Activated CD4-positive, alpha-beta T cell treated with anti-CD3 and anti-CD28 coated beads, Interleukin-2, amount 10 ng/mL, durations not matched to agents 7 days and 5 days (primary cell): ENCODE data around the gene FARS2. TPM values are rescaled to one million over a fixed set of nuclear protein-coding genes. Genes with fewer than 3 reads are reported as not detected.

Experiments used
- CTCF ChIA-PET: fragments of 350-600 bp; sonication (Branson Sonifier 250); formaldehyde crosslinking; loops from one replicate; lab custom pipeline; 2021; ENCODE audit warnings: antibody characterized with exemption; lab: Charles Lee
- POLR2A ChIA-PET: fragments of 350-600 bp; sonication (Branson Sonifier 250); formaldehyde crosslinking; loops from one replicate; lab custom pipeline; 2021; ENCODE audit warnings: antibody characterized with exemption; lab: Charles Lee
- DNase-seq: peaks from one replicate; pipeline ENCODE4 v3.0.0-alpha.2; 2020
- H3K27ac Mint-ChIP-seq: one replicate; pipeline ENCODE4 v1.8.0; 2021; ENCODE audit warnings: mild to moderate bottlenecking, moderate library complexity, mixed read lengths
- H3K27me3 Mint-ChIP-seq: one replicate; pipeline ENCODE4 v1.8.0; 2021; ENCODE audit warnings: mixed read lengths
- H3K36me3 Mint-ChIP-seq: one replicate; pipeline ENCODE4 v1.8.0; 2021; ENCODE audit warnings: low read depth, mixed read lengths
- H3K4me1 Mint-ChIP-seq: one replicate; pipeline ENCODE4 v1.8.0; 2021; ENCODE audit warnings: mixed read lengths
- H3K4me3 Mint-ChIP-seq: one replicate; pipeline ENCODE4 v1.8.0; 2021; ENCODE audit warnings: mild to moderate bottlenecking, moderate library complexity, mixed read lengths
- H3K9me3 Mint-ChIP-seq: one replicate; pipeline ENCODE4 v1.8.0; 2021; ENCODE audit warnings: mixed read lengths
- total RNA-seq, 2 experiments: library from RNA; stranded (reverse); gene quantifications; one replicate each; pipeline ENCODE4 v1.2.3, GENCODE V29; 2021

FARS2 gene
- total RNA-seq, 2 experiments from 2014 or later = 17.2 to 17.5 TPM

GRCh38 chr6:5767471-5767870 is 506.2 kb downstream of the FARS2 start:
- no peak overlapping the region for H3K4me3 Mint-ChIP-seq
- ChIA-PET POLR2A (no interaction called here), CTCF (no interaction called here)
- peaks cover 10% of the 10 kb centered on the region for H3K9me3 Mint-ChIP-seq
- H3K4me1 Mint-ChIP-seq = no peaks in the 10 kb centered on the region
- H3K36me3 Mint-ChIP-seq = peaks cover 8% of the 10 kb centered on the region
- no peak overlapping the region for H3K27ac Mint-ChIP-seq
- no peaks in the 10 kb centered on the region for H3K27me3 Mint-ChIP-seq
- no peak for DNase-seq

GRCh38 chr6:5771211-5771610 is 509.9 kb downstream of the FARS2 start:
- Mint-ChIP-seq H3K27ac (no peak overlapping the region), H3K9me3 (peaks cover 10% of the 10 kb centered on the region), H3K27me3 (no peaks in the 10 kb centered on the region), H3K36me3 (peaks cover 8% of the 10 kb centered on the region), H3K4me3 (no peak overlapping the region), H3K4me1 (no peaks in the 10 kb centered on the region)
- POLR2A ChIA-PET = no interaction called here
- DNase-seq = no peak
- CTCF ChIA-PET = no interaction called here

- POLR2A ChIA-PET = no interaction called here
- no peak for DNase-seq
- peaks cover 8% of the 10 kb centered on the region for H3K36me3 Mint-ChIP-seq
- H3K27me3 Mint-ChIP-seq = no peaks in the 10 kb centered on the region
- no peak overlapping the region for H3K27ac Mint-ChIP-seq
- CTCF ChIA-PET = interaction anchor here (0.6 kb wide), 1 partner anchor 34 kb away, joined by 3 read pairs; no protein-coding TSS in a partner anchor
- H3K9me3 Mint-ChIP-seq = peaks cover 10% of the 10 kb centered on the region
- no peak overlapping the region for H3K4me3 Mint-ChIP-seq
- H3K4me1 Mint-ChIP-seq = no peaks in the 10 kb centered on the region
Observed at GRCh38 chr6:5771759-5772390, 510.6 kb downstream of the FARS2 start.

GRCh38 chr6:5772408-5773120 is 511.3 kb downstream of the FARS2 start:
- POLR2A ChIA-PET = interaction anchor here (0.5 kb wide), 1 partner anchor 408 kb away, joined by 3 read pairs; no protein-coding TSS in a partner anchor

GRCh38 chr6:5776104-5776503 is 514.8 kb downstream of the FARS2 start:
- ChIA-PET CTCF (interaction anchor here (0.9 kb wide), 1 partner anchor 9 kb away, joined by 4 read pairs; no protein-coding TSS in a partner anchor), POLR2A (no interaction called here)
- DNase-seq = no peak
- Mint-ChIP-seq H3K27ac (no peak overlapping the region), H3K9me3 (no peaks in the 10 kb centered on the region), H3K4me3 (no peak overlapping the region), H3K36me3 (no peaks in the 10 kb centered on the region), H3K4me1 (no peaks in the 10 kb centered on the region), H3K27me3 (no peaks in the 10 kb centered on the region)

More at GRCh38 chr6:5772408-5773120, 511.3 kb downstream of the FARS2 start:
- Mint-ChIP-seq H3K4me1 (no peaks in the 10 kb centered on the region), H3K36me3 (peaks cover 6% of the 10 kb centered on the region), H3K9me3 (peaks cover 6% of the 10 kb centered on the region), H3K27me3 (no peaks in the 10 kb centered on the region), H3K27ac (no peak overlapping the region), H3K4me3 (no peak overlapping the region)
- CTCF ChIA-PET = no interaction called here
- no peak for DNase-seq

DNA sequence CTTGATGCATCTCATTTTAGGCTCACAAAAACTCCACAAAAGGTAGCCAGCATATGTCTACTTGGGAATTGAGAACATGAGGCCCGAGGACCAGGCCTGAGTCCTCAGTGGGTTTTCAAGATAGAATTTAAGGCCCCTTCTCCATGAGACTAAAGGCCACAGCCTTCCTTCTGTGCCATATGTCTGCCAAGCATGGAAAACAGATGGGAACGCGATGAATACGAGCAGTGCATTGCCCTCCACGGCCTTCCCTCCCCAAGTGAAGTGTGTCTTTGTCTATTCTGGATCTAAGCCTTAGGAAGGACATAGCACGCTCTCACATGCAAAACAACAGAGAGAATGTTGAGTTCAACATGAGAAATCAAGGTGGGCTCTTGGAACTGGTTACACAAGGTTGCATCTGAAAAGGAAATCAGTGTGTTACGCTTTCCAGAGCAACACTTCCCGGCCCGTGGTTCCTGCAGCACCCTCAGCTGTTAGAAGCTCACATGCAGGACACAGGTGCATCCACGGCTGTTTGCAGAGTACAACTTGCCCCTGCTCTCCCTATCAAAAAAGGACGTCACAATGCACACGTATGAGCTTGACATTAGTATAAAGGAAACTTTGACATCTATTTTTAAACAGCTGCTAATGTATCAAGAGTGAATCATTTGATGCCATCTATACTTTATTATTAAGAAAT is 515.5 kb downstream of the FARS2 start:
- no peaks in the 10 kb centered on the region for H3K4me1 Mint-ChIP-seq
- no peak overlapping the region for H3K4me3 Mint-ChIP-seq
- no peaks in the 10 kb centered on the region for H3K9me3 Mint-ChIP-seq
- no peaks in the 10 kb centered on the region for H3K36me3 Mint-ChIP-seq
- DNase-seq = no peak
- H3K27me3 Mint-ChIP-seq = no peaks in the 10 kb centered on the region
- H3K27ac Mint-ChIP-seq = no peak overlapping the region
- CTCF ChIA-PET = no interaction called here
- POLR2A ChIA-PET = no interaction called here

DNA sequence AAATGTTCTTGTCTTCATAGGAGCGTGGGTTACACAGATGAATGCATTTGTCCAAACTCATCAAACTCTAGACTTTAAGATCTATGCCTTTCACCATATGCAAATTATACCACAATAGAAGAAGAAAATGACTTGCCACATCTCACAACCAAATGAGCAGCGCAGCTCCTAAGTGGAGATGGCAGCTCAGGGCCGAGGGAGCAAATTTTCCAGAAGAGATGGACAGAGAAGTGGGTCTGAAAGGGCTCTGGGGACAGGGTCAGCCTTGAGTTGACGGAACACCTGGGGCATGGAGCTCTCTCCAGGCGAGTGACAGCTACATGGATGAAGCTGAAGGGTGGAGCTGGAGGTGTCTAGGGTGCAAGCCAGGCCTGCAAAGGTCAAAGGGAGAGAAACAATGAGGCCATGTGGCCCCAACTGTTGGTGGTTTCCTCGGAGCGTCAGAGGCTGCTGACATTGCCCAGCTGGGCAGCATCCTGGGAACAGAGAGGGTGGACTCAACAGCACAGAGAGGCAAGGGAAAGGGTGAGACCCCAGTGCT is 517.1 kb downstream of the FARS2 start:
- H3K27ac Mint-ChIP-seq = no peak overlapping the region
- no peak for DNase-seq
- H3K27me3 Mint-ChIP-seq = no peaks in the 10 kb centered on the region
- ChIA-PET POLR2A (no interaction called here), CTCF (interaction anchor here (0.5 to 1.1 kb wide), 3 partner anchors 13 to 1085 kb away, joined by 3 to 5 read pairs (median 3); no protein-coding TSS in a partner anchor)
- no peak overlapping the region for H3K4me3 Mint-ChIP-seq
- H3K4me1 Mint-ChIP-seq = no peaks in the 10 kb centered on the region
- H3K9me3 Mint-ChIP-seq = no peaks in the 10 kb centered on the region
- no peaks in the 10 kb centered on the region for H3K36me3 Mint-ChIP-seq

- H3K4me3 Mint-ChIP-seq = no peak overlapping the region
- H3K4me1 Mint-ChIP-seq = no peaks in the 10 kb centered on the region
- H3K36me3 Mint-ChIP-seq = no peaks in the 10 kb centered on the region
- no peaks in the 10 kb centered on the region for H3K27me3 Mint-ChIP-seq
- no peak for DNase-seq
- H3K27ac Mint-ChIP-seq = no peak overlapping the region
- ChIA-PET CTCF (interaction anchor here (0.5 to 1.1 kb wide), 3 partner anchors 12 to 1085 kb away, joined by 3 to 5 read pairs (median 3); no protein-coding TSS in a partner anchor), POLR2A (no interaction called here)
- no peaks in the 10 kb centered on the region for H3K9me3 Mint-ChIP-seq
Observed at GRCh38 chr6:5778906-5779305, 517.6 kb downstream of the FARS2 start.

DNA sequence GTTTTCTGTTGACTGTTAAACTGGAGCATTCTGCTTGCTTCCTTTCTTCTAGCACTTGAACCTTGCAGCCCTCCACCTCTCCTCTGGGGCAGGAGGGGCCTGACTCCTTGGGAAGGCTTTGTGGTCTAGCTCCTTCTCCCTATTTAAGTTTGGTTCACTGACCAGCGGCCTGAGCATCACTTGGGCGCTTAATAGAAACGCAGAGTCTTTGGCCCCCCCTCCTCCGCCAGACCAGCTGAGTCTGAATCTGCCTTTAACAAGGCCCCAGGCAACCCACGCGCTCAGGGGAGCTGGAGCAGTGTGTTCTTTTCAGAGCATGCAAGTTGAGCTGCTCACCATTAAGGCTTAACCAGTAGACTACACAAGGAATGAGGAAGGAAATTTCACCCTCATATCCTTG is 519.7 kb downstream of the FARS2 start:
- ChIA-PET CTCF (no interaction called here), POLR2A (no interaction called here)
- H3K27ac Mint-ChIP-seq = no peak overlapping the region
- no peak for DNase-seq
- H3K36me3 Mint-ChIP-seq = no peaks in the 10 kb centered on the region
- H3K4me1 Mint-ChIP-seq = no peaks in the 10 kb centered on the region
- H3K4me3 Mint-ChIP-seq = no peak overlapping the region
- no peaks in the 10 kb centered on the region for H3K9me3 Mint-ChIP-seq
- H3K27me3 Mint-ChIP-seq = no peaks in the 10 kb centered on the region

DNA sequence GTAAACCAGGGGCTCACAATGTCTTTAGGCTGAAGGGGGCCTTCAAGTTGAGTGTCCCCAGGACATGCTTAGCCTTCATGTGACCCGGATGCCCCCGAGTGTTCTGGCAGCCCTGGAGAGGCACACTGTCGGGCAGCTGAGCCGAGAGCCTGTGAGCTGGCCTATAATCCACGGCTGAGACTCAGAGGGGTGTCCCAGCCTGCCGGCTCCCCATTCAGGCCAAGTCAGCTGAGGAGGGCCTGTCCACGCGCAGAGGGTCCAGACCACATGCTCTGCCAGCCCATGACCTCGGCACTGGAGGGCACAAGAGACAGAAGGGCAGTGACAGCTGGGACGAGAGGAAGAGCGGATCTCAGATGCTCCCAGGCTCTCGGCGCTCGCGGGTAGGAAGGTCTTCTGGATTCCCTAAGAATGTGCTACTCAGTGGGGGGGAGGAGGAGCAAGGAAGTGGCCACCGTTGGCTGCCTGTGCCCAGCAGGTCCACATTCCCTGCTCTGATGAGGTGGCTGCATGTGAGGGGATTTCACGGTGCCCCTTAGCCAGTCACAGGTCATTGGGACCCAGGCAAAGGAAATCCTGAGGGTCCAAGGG is 520.7 kb downstream of the FARS2 start:
- ChIA-PET CTCF (no interaction called here), POLR2A (no interaction called here)

DNA sequence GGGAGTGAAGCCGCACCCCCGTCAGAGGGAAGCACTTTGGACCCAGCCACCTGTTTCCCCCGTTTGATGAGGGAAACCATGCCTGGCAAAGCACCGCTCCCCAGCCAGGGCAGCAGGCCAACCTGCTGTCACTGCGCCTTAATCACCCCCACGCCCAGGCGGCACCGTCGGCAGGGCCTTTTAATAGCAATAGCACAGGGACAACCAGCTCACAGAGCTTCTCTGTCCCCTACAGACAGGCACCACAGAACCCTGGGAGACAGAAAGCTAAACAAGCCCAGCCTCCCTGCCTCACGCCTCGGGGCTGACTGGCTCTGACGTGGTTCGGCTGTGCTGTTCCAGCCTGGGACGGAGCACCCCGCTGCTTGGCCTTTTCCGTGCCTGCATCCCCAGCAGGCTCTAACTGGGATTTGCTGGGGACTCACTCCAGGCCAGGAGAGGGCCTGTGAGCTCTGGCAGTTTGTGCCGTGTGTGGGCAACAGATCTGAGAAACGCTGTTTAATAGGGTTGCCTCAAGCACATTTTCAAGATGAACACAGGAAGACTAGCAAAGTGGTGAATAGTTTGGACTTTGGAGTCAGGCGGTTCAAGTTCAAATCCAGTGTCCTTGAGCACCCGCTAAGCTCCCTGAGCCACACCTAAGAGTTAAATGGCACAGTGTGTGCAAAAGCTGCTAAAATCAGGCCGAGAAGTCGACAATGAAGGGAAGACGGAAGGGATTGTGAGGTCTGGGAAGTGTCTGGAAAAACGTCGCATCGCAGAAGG is 521.7 kb downstream of the FARS2 start:
- no peak overlapping the region for H3K4me3 Mint-ChIP-seq
- H3K27ac Mint-ChIP-seq = no peak overlapping the region
- CTCF ChIA-PET = no interaction called here
- no peaks in the 10 kb centered on the region for H3K27me3 Mint-ChIP-seq
- no peaks in the 10 kb centered on the region for H3K9me3 Mint-ChIP-seq
- H3K36me3 Mint-ChIP-seq = no peaks in the 10 kb centered on the region
- no peak for DNase-seq
- POLR2A ChIA-PET = interaction anchor here (0.7 kb wide), 1 partner anchor 26 kb away, joined by 3 read pairs; no protein-coding TSS in a partner anchor
- H3K4me1 Mint-ChIP-seq = no peaks in the 10 kb centered on the region

More for the DNA sequence above, 520.7 kb downstream of the FARS2 start:
- no peaks in the 10 kb centered on the region for H3K4me1 Mint-ChIP-seq
- H3K27ac Mint-ChIP-seq = no peak overlapping the region
- H3K9me3 Mint-ChIP-seq = no peaks in the 10 kb centered on the region
- H3K4me3 Mint-ChIP-seq = no peak overlapping the region
- no peaks in the 10 kb centered on the region for H3K27me3 Mint-ChIP-seq
- DNase-seq = no peak
- no peaks in the 10 kb centered on the region for H3K36me3 Mint-ChIP-seq

DNA sequence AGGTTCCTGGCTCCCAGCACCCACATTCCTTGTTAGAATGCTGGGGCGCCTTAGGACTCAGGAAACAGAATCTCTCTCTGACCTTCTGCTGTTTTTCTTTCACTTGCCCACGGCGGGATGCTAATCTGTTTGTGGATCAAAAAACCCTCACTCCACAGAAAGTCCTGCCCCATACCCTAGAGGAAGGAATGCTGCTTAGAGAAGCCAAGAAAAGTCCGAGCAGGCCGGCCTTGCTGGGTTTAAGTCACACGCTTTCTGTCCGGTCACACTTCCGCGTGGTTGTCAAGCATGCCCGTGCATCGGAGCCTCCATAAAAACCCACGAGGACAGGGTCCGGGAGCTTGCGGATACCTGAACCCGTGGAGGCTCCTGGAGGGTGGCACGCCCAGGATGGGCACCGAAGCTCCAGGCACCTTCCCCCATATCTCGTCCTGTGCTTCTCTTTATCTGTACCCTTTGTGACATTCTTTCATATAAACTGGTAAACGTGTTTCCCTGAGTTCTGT is 522.3 kb downstream of the FARS2 start:
- ChIA-PET CTCF (no interaction called here), POLR2A (interaction anchor here (0.7 kb wide), 1 partner anchor 26 kb away, joined by 3 read pairs; no protein-coding TSS in a partner anchor)
- no peak for DNase-seq
- Mint-ChIP-seq H3K9me3 (no peaks in the 10 kb centered on the region), H3K36me3 (no peaks in the 10 kb centered on the region), H3K27ac (no peak overlapping the region), H3K4me3 (no peak overlapping the region), H3K27me3 (no peaks in the 10 kb centered on the region), H3K4me1 (no peaks in the 10 kb centered on the region)
